Measurements from ENCODE around the gene EYS.

GRCh38 chr6:63941747-63942470 is 1765.1 kb downstream of the EYS start:
- TF ChIP-seq, protein P1, sequence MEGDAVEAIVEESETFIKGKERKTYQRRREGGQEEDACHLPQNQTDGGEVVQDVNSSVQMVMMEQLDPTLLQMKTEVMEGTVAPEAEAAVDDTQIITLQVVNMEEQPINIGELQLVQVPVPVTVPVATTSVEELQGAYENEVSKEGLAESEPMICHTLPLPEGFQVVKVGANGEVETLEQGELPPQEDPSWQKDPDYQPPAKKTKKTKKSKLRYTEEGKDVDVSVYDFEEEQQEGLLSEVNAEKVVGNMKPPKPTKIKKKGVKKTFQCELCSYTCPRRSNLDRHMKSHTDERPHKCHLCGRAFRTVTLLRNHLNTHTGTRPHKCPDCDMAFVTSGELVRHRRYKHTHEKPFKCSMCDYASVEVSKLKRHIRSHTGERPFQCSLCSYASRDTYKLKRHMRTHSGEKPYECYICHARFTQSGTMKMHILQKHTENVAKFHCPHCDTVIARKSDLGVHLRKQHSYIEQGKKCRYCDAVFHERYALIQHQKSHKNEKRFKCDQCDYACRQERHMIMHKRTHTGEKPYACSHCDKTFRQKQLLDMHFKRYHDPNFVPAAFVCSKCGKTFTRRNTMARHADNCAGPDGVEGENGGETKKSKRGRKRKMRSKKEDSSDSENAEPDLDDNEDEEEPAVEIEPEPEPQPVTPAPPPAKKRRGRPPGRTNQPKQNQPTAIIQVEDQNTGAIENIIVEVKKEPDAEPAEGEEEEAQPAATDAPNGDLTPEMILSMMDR (CRISPR knock-in tag; IDR thresholded peaks at IDR 0.05) = 0 out of 2 replicates have a peak, but pooled peaks have one; percentile 5
- TF ChIP-seq SIN3B (IDR thresholded peaks at IDR 0.05; ENCODE audit: low read length) = no peak
- no peak for TF ChIP-seq EZH2 (conservative IDR thresholded peaks at IDR 0.05; ENCODE audit: low read depth, low read length)
- TF ChIP-seq POLR2AphosphoS5 (IDR thresholded peaks at IDR 0.05; ENCODE audit: low read depth, low read length) = no peak
- TF ChIP-seq TAF1 (CRISPR knock-in tag; IDR thresholded peaks at IDR 0.05) = no peak

Measured in HepG2 (cell line).